Mononuclear cell (primary cell): ENCODE results near the gene ALPG. TPM values are rescaled to one million over a fixed set of nuclear protein-coding genes. Genes with fewer than 3 reads are reported as not detected.
"Not testable (repeated sequence)": the region's sequence is repeated elsewhere in the genome, so short reads cannot be mapped to it uniquely, and the experiment has no call there.

Source experiments
- H3K27me3 ChIP-seq: 2 replicates; pipeline ENCODE4 v1.6.0; 2011; ENCODE audit warnings: low read length, control low read depth; ENCODE audit not compliant: insufficient read depth
- H3K4me1 ChIP-seq: 2 replicates; pipeline ENCODE4 v1.5.1; 2011; ENCODE audit warnings: mild to moderate bottlenecking, low read length, control low read depth; ENCODE audit not compliant: insufficient read depth
- H3K4me3 ChIP-seq: 2 replicates; pipeline ENCODE4 v1.5.1; 2011; ENCODE audit warnings: mild to moderate bottlenecking, low read length, moderate library complexity
- H3K9me3 ChIP-seq: 2 replicates; pipeline ENCODE4 v1.5.1; 2011; ENCODE audit warnings: low read depth, mild to moderate bottlenecking, control low read depth, low read length
- total RNA-seq: library from RNA; depleted of rRNA; stranded (reverse); fragments of >200 nt; gene quantifications from one replicate; pipeline ENCODE4 v1.2.3, GENCODE V29; 2012

ALPG gene
- total RNA-seq, 1 donor: not detected

DNA sequence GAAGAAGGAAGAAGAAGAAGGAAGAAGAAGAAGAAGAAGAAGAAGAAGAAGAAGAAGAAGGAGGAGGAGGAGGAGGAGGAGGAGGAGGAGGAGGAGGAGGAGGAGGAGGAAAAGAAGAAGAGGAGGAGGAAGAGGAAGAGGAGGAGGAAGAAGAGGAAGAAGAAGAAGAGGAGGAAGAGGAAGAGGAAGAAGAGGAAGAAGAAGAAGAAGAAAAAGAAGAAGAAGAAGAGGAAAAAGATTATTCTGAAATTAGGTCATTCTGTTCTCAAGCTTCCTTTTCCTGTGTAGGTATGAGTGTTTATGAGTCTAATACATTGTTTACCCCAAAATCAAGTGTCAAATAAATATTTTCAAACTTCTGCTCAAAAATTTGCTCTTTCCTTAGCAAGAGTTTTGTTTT is 21.6 kb upstream of the ALPG start:
- not testable (repeated sequence) for H3K4me3 ChIP-seq, H3K4me1 ChIP-seq, H3K9me3 ChIP-seq
- peaks cover 12% of the 10 kb centered on the region for H3K27me3 ChIP-seq

- Histone ChIP-seq H3K4me1 (no peaks in the 10 kb centered on the region), H3K4me3 (no peak overlapping the region), H3K9me3 (no peaks in the 10 kb centered on the region), H3K27me3 (peaks cover 18% of the 10 kb centered on the region)
Measured at GRCh38 chr2:232385660-232386489, 20.8 kb upstream of the ALPG start.

DNA sequence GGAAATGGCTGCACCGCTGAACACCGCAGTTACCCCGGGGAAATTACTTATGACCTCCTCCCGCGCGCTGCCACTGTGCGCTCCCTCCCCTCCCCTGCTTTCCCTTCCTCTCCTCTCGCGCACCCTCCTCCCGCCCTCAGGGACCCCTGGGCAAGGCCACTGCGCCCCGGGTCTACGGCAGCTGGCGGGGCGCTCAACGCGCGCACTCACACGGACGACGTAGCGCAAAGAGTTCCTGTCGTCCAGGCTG is 20.2 kb upstream of the ALPG start:
- Histone ChIP-seq H3K4me1 (no peaks in the 10 kb centered on the region), H3K27me3 (peaks cover 18% of the 10 kb centered on the region), H3K9me3 (no peaks in the 10 kb centered on the region), H3K4me3 (no peak overlapping the region)

DNA sequence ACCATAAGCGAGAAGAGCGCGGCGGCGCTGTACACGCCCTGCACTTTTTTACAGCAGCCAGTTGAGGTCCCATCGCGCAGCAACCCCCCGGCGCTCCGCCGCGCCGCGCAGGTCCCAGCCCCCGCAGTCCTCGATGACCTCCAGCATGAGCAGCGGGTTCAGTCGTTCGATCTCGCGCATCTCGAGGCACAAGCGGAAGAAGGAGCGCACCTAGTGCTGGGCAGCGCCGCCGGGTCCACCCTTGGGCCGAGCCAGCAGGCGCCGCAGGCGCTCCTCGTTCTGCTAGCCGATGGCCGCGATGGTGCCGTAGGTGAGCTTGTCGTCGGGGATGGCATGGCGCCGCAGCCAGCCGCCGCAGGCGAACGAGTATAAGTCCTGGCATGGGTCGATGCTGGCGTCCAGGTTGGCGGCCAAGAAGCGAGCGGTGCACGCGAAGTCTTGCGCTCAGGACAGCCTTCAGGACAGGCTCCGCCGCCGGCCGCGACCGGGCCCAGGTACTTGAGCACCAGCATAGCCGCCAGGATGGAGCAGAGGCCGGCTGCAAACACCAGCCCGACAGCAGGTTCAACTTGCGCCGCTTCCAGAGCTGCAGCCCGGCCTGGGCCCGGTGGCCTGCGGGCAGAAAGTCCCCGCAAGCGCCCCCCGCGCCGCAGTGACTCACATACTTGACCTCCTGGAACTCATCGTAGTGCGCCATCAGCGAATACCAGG is 19.7 kb upstream of the ALPG start:
- Histone ChIP-seq H3K27me3 (peaks cover 18% of the 10 kb centered on the region), H3K4me1 (no peaks in the 10 kb centered on the region), H3K9me3 (no peaks in the 10 kb centered on the region), H3K4me3 (no peak overlapping the region)

GRCh38 chr2:232387451-232388171 is 19.0 kb upstream of the ALPG start:
- Histone ChIP-seq H3K4me1 (no peaks in the 10 kb centered on the region), H3K4me3 (no peak overlapping the region), H3K9me3 (no peaks in the 10 kb centered on the region), H3K27me3 (peaks cover 18% of the 10 kb centered on the region)

DNA sequence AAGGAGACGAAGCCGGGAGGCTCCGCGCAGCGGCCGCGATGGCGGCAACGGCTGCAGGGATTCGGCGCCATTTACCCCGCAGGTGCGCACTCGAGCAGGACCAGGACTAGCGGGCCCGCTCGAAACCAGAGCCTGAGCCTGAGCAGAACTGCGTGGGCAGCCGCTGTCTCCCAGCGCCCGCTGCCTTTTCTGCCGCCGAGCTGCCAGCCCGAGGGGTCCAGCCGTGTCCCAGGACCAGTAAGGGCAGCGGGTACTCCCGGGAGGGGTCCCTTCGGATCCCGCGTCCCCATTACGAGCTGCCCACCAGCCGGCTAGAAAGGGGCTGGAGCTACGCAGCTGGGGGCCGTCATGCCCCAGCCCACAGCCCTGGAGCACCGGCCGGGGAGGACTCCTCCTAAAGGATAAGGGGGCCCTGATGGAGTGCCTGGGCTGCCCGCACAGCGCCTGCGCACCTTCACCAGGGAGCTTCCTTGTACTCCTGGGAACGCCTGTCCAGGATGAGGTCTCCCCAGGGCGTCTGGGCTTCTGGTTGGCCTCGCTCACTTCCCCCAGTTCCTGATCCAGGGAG is 18.2 kb upstream of the ALPG start:
- no peaks in the 10 kb centered on the region for H3K9me3 ChIP-seq
- H3K4me1 ChIP-seq: no peaks in the 10 kb centered on the region
- no peak overlapping the region for H3K4me3 ChIP-seq
- H3K27me3 ChIP-seq: peaks cover 18% of the 10 kb centered on the region

GRCh38 chr2:232389327-232389726 is 17.3 kb upstream of the ALPG start:
- Histone ChIP-seq H3K9me3 (no peaks in the 10 kb centered on the region), H3K4me3 (no peak overlapping the region), H3K27me3 (peaks cover 18% of the 10 kb centered on the region), H3K4me1 (no peaks in the 10 kb centered on the region)

- Histone ChIP-seq H3K27me3 (peaks cover 20% of the 10 kb centered on the region), H3K9me3 (no peaks in the 10 kb centered on the region), H3K4me1 (no peaks in the 10 kb centered on the region), H3K4me3 (no peak overlapping the region)
Measured at GRCh38 chr2:232390661-232391060, 16.0 kb upstream of the ALPG start.

GRCh38 chr2:232393556-232393955 is 13.1 kb upstream of the ALPG start:
- H3K4me3 ChIP-seq: no peak overlapping the region
- H3K4me1 ChIP-seq: no peaks in the 10 kb centered on the region
- H3K27me3 ChIP-seq: peaks cover 9% of the 10 kb centered on the region
- no peaks in the 10 kb centered on the region for H3K9me3 ChIP-seq

DNA sequence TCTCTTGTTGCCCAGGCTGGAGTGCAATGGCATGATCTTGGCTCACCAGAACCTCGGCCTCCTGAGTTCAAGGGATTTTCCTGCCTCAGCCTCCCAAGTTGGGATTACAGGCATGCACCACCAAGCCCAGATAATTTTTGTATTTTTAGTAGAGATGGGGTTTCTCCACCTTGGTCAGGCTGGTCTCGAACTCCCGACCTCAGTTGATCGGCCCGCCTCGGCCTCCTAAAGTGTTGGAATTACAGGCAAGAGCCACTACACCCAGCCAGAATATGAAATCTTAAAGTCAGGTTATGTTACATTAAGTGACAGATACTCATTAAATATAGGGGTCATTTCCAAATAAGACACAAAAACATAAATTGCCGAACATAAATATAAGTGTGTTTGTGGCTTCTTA is 12.2 kb upstream of the ALPG start:
- not testable (repeated sequence) for H3K9me3 ChIP-seq, H3K27me3 ChIP-seq, H3K4me3 ChIP-seq, H3K4me1 ChIP-seq

- no peak overlapping the region for H3K4me3 ChIP-seq
- no peaks in the 10 kb centered on the region for H3K4me1 ChIP-seq
- peaks cover 3% of the 10 kb centered on the region for H3K27me3 ChIP-seq
- H3K9me3 ChIP-seq: no peaks in the 10 kb centered on the region
Measured at GRCh38 chr2:232395586-232395985, 11.1 kb upstream of the ALPG start.

DNA sequence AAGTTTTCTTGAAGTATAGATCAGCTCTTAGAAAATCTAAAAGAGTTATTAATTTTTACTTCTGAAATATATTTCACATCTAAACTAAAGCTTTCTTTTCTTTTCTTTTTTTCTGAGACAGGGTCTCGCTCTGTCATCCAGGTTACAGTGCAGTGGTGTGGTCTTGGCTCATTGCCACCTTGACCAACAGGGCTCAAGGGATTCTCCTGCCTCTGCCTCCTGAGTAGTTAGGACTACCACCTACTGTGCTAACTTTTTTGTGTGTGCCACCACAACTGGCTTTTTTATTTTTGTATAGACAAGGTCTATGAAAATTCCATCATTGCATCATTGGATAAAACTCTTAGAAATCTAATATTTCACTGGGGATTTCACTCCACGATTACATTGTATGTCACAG is 10.0 kb upstream of the ALPG start:
- Histone ChIP-seq H3K4me1 (no peaks in the 10 kb centered on the region), H3K9me3 (no peaks in the 10 kb centered on the region), H3K27me3 (peaks cover 2% of the 10 kb centered on the region)

DNA sequence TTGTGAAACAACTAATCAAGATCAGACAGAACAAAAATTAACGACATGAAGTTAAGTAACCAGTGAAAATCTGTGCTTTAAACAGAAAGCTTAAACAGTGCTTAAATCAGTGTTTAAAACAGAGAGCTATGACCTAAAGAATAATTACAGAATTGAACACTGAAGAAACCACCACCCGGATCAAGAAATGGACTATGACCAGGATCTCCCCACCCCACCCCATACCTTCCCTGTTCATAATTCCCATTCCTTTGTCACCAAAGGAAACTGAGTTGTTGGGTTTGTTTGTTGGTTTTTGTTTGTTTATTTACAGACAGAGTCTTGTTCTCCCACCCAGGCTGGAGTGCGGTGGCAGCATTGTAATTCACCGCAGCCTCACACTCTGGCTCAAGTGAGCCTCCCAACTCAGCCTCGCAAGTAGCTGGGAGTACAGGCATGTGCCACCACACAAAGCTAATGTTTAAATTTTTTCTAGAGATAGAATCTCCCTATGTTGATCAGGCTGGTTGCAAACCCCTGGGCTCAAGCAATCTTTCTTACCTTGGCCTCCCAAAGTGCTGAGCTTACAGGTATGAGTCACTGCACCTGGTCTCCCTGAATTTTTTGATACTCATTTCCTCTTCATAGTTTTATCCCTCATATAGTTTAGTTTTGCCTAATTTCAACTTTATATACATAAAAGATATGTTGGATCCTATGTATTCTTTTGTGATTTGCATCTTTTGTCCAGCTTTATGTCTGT is 8.2 kb upstream of the ALPG start:
- Histone ChIP-seq H3K4me3 (no peak overlapping the region), H3K9me3 (no peaks in the 10 kb centered on the region), H3K4me1 (no peaks in the 10 kb centered on the region)

More for the DNA sequence above, 10.0 kb upstream of the ALPG start:
- H3K4me3 ChIP-seq: no peak overlapping the region

DNA sequence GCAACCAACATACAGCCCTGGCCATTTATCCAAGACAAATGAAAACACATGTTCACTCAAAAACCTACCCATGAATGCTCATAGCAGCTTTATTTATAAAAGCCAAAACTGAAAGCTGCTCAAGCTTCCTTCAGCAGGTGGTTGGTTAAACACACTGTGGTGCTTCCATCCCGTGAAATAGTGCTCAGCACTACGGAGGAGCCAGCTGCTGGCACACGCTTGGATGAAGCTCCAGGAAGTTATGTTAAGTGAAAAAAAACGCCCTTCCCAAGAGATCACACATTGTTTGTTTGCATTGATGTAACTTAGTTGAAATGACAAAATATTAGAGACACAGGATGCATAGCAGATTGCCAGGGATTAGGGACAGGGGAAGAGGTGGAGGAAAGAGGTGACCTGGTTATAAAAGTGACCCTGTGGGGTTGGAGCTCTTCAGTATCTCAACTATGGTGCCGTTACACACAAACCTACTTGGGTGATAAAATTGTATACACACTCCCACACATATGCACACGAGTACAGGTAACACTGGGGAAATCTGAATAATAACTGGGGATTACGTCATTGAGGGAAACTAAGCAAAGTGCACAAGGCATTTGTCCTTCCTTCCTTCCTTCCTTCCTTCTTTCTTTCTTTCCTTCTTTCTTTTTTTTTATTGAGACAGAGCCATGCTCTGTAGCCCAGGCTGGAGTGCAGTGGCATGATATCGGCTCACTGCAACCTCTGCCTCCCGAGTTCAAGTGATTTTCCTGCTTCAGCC is 6.2 kb upstream of the ALPG start:
- Histone ChIP-seq H3K27me3 (no peaks in the 10 kb centered on the region), H3K4me1 (no peaks in the 10 kb centered on the region), H3K4me3 (no peak overlapping the region), H3K9me3 (no peaks in the 10 kb centered on the region)

More for the DNA sequence above, 8.2 kb upstream of the ALPG start:
- H3K27me3 ChIP-seq: peaks cover 2% of the 10 kb centered on the region
